ENCODE measurements around the gene BARD1.

- no peak for TF ChIP-seq CTCF (IDR thresholded peaks at IDR 0.05)
- no peak for TF ChIP-seq POLR2A (IDR thresholded peaks at IDR 0.05)
- no peak for TF ChIP-seq POLR2AphosphoS5 (IDR thresholded peaks at IDR 0.05)
Measured at GRCh38 chr2:214853906-214854305, 44.4 kb upstream of the BARD1 start.

All from breast epithelium (tissue), 3 donors.